Activated gamma-delta T cell (primary cell): Measurements from ENCODE around the gene ROBO2.

ENCODE experiments used
- DNase-seq: peaks from one replicate; lab custom pipeline; 2025; lab: John Stamatoyannopoulos, UW

The ROBO2 gene

GRCh38 chr3:77414881-77415280 lies 375.0 kb downstream of the ROBO2 start:
- no peak for DNase-seq

- DNase-seq, result no peak
These were observed 380.4 kb downstream of the ROBO2 start for GRCh38 chr3:77420336-77420735.

GRCh38 chr3:77421916-77422315 lies 382.0 kb downstream of the ROBO2 start:
- DNase-seq, result no peak

- no peak for DNase-seq
These were observed 386.6 kb downstream of the ROBO2 start for GRCh38 chr3:77426531-77426930.

DNA sequence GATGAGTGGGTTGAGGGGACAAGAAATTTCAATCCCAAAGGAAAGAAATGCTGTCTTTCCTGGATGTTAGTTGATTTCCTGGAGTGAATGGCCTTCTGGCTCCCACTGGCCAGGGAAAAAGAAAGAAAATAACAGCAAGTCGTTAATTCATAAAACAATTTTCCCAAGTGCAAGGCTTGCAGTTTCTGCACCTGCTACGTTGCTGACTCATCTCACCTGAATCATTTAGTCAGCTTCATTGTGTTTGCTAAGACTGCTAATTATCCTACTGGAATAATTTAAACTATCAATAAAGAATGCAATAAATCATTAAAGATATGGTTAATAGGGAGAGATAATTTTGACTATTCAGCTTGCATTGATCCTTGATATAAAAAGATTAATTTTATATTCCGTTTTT lies 387.6 kb downstream of the ROBO2 start:
- no peak for DNase-seq

- DNase-seq, result no peak
These were observed 397.0 kb downstream of the ROBO2 start for GRCh38 chr3:77436908-77437307.

GRCh38 chr3:77446084-77446483 lies 406.2 kb downstream of the ROBO2 start:
- no peak for DNase-seq

DNA sequence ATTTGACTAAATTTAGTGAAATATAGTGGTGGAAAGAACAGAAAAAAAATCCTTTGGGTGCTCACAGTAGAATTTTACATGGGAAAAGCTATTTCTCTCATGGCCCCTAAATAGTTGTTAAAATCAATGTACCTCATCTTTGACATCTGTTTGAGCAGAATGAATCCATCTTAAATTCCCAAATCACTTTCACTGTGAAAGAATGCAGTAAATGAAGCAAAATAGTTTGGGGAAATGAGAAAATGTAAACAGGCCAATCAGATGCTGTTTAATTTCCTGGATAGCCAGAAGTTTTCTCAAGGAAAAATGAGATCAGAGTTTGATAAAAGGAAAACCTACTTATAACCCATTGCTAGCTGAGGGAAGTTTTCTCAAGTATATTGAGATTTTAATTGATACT lies 406.9 kb downstream of the ROBO2 start:
- no peak for DNase-seq

DNA sequence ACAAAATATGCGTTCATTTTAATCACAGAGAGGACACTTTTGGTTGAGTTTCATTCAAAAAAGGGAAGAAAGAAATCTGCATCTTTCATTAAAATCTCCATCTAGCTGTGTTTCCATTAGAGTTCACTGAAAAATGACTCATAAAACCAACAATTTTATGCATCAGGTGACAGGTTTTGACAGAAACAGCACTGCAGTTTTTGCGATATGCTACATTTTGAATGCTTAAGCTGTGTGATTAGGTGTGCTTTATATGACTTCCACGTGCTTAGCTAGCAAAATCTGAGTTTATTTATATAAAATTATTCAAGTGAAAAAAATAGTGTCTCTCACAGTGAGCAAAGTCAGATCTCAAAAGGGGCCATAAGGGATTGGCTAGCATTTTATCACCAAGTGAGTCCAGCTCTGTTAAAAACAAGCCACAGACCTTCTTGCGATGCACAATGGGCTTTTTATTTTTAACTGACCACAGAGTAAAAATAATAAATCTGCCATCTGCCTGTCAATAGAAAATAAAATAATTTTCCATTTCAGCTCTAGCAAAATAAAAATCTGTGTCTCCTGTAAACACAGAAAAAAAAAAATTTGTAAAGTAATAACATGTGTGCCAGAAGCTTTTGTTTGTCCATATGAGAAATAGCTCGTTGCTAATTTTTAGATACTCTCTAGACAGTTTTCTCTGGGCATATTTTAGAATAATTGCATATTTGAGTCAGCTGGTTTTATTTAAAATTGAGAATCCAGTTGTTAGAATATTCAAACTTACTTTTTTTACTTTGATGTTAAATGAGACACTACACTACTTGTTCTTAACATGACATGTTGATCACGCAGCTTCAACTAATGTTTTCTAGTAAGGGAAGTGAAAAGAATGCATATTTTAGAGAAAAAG lies 409.8 kb downstream of the ROBO2 start:
- DNase-seq, result no peak

- DNase-seq, result no peak
These were observed 416.5 kb downstream of the ROBO2 start for GRCh38 chr3:77456431-77456830.

GRCh38 chr3:77456906-77457305 lies 417.0 kb downstream of the ROBO2 start:
- DNase-seq, result no peak

- no peak for DNase-seq
These were observed 420.0 kb downstream of the ROBO2 start for GRCh38 chr3:77459926-77460325.

GRCh38 chr3:77460326-77460725 lies 420.4 kb downstream of the ROBO2 start:
- no peak for DNase-seq

DNA sequence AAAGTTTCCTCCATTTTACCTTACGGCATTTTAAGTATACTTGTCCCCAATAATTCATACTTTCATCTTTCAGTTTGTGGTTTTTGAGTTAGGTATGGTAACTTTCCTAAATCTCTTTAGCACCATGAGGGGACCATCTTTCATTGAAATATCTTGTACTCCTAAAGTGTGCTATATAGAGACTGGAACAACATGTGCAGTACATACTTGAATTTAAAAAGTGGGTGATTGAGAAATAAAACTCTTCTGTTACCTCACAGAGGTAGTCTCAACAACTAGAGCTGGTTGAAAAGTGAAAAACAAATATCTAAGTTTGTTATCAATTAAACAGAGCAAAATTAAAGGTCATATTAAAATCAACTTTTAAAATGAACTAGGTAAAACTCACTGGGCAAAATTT lies 423.1 kb downstream of the ROBO2 start:
- DNase-seq, result no peak

- DNase-seq, result no peak
These were observed 424.3 kb downstream of the ROBO2 start for GRCh38 chr3:77464111-77464688.

- DNase-seq, result no peak
These were observed 426.7 kb downstream of the ROBO2 start for GRCh38 chr3:77466562-77467115.

- DNase-seq, result no peak
These were observed 428.1 kb downstream of the ROBO2 start for GRCh38 chr3:77467702-77468625.

GRCh38 chr3:77468626-77469020 lies 428.7 kb downstream of the ROBO2 start:
- no peak for DNase-seq

GRCh38 chr3:77475507-77475906 lies 435.6 kb downstream of the ROBO2 start:
- no peak for DNase-seq

DNA sequence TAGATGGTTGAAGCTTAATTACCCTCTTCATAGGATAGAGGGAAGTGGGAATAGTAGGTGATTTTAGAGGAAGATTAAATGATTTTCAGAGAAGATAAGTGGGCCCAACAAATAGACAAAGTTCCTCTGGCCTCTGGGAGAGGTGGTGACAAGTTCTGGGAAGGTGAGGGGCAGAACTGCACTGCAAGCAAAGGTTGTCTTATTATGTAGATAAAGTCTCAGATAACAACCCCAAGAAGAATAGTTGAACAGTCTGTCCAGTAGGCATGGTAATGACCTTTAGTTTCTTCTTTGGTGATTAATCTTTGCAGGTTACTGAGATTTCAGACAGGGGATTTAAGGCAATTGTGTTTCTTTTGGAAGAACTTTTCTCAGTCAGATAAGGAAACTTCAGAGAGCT lies 439.1 kb downstream of the ROBO2 start:
- no peak for DNase-seq

- DNase-seq, result no peak
These were observed 449.3 kb downstream of the ROBO2 start for GRCh38 chr3:77489216-77489615.

- no peak for DNase-seq
These were observed 452.1 kb downstream of the ROBO2 start for GRCh38 chr3:77491961-77492360.
